NAMALWA (cell line): Measurements from ENCODE around the gene MAP10.
"Not testable (repeated sequence)": the region's sequence is repeated elsewhere in the genome, so short reads cannot be mapped to it uniquely, and the experiment has no call there.

Source experiments
- DNase-seq: peaks from one replicate; pipeline ENCODE4 v3.0.0-alpha.2; 2015; ENCODE audit warnings: low spot score

MAP10 gene, protein sequence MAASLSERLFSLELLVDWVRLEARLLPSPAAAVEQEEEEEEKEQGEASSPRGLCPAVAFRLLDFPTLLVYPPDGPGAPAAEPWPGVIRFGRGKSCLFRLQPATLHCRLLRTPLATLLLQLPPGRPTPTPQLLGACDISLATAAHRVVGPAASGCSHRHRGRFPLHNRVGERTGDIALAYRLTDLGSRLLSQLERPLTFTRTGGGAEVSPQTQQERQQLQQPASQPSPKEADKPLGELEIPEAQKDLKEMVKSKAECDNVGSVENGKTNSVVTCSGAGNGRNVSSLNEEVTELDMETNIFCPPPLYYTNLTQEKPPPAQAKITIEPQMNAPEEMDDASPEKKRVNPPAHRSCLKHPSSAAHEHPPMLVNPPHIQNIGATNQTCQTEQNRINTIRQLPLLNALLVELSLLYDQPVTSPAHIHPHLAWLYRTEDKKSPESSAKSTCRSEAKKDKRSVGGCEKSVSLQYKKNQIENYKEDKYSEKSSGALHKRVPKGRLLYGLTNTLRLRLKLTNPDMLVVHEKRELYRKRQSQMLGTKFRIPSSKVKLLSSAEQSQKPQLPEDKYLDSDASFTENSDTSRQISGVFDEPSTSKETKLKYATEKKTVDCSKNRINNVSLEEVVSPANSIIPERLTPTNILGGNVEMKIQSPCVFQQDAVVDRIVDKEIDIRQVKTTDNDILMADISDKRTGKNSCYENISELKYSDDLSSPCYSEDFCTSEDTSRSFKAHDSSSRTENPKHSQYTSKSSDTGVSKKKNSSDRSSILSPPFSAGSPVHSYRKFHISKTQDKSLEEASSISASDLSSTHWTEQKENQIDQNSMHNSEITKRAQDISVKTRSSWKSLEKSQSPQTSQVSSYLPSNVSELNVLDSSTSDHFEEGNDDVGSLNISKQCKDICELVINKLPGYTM

DNA sequence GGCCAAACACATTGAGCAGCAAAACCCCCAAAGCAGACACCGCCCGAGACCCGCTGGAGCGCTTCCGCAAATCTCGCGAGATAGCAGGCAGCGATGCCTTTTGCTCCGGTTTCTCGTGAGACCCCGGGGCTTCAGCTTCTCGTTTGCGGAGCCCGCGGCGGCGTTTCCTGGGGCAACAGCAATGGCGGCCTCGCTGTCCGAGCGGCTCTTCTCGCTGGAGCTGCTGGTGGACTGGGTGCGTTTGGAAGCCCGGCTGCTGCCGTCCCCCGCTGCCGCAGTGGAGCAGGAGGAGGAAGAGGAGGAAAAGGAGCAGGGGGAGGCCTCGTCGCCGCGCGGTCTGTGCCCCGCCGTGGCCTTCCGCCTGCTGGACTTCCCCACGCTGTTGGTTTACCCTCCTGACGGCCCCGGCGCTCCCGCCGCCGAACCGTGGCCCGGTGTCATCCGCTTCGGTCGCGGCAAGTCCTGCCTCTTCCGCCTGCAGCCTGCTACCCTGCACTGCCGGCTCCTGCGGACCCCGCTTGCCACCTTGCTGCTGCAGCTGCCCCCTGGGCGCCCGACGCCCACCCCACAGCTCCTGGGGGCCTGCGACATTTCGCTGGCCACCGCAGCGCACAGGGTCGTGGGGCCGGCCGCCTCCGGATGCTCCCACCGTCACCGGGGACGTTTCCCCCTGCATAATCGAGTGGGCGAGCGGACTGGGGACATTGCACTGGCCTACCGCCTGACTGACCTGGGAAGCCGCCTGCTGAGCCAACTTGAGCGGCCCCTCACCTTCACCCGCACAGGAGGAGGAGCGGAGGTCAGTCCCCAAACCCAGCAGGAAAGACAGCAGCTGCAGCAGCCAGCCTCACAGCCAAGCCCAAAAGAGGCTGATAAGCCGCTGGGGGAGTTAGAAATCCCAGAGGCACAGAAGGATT lies at the start of gene MAP10:
MAP10 (plus strand) TSS at position 148 of the 917 bp plus-strand sequence; CDS start at position 182, 34 bp downstream.
- no peak for DNase-seq

DNA sequence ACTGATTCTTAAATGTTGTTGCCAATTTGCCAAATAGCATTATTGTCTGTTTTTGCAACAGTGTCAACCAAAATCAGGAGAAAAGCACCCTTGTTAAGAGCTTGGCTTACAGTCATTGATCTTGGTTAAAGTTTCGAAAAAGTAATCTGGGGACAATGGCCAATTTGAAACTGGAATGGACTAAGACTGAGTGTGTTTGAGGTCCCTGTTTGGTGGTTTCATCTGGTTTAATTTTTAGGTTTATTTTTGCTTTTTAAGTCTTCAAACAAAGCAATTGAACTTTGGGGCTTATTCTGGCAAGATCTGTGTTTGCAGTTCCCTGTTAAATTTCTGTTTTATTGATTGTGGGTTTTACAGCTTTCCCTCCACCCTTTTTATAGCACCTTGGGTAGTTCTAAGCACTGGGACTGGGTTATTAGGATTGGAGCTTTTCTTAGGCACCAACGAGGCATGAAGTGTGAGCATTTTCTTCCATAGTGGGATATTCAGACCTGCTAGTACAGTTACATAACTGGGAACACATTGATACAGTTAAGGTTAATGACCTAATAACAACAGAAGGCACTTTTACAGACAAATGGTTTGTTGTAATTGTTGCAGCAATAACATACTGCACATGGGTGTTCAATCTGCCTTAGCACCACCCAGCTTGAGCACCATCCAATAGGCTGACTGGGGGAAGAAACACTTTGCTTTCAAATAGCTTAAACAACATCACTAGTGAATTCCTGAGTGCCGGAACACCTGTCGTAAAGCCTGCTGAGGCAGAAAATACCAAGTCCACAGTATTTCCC lies 40.6 kb upstream of the MAP10 start:
- no peak for DNase-seq

DNA sequence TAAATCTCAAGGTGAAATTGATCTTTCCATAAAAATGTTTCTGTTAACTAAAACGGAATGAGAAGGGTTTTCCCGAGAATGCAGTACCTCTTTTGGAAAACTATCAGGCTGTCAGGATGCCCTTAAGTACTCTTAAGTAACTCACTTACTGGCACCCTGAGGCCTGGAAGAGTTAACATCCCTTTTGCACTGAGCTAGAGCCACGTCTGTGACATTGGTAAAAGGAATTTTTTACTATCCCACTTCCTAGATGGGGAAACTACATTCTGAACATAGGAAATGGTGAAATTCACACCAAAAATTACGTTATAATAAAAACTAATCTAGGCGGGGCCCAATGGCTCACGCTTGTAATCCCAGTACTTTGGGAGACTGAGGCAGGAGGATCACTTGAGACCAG lies 39.7 kb upstream of the MAP10 start:
- DNase-seq, result no peak

DNA sequence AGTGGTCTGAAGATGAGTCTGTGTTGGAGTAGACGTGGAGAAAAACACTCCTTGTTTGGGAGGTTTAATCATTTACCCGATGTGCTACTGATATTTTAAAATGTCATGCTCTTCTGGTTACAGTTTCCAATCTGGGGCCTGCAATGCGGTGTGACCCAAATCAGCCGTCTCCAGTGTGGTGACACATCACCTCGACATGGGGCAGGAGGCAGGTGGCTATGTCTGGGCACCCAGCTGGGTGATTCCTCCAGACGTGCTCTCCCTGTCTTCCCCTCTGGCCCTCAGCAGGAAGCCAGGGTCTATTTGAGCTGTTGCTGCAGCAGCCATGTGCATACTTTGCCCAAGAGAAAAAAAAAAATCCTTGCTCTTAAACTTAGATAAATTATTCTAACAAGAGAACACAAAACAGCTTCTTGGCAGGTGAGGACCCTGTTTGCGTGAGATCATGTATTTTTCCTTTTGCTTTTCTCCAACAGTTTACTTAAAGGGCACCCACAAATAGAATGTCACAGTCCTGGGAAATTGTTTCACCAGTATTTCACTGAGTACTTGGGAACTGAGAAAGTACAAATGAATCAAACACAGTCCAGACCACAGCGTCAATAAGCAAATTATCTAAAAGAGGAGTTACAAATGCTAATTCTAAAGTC lies 38.9 kb upstream of the MAP10 start:
- no peak for DNase-seq

DNA sequence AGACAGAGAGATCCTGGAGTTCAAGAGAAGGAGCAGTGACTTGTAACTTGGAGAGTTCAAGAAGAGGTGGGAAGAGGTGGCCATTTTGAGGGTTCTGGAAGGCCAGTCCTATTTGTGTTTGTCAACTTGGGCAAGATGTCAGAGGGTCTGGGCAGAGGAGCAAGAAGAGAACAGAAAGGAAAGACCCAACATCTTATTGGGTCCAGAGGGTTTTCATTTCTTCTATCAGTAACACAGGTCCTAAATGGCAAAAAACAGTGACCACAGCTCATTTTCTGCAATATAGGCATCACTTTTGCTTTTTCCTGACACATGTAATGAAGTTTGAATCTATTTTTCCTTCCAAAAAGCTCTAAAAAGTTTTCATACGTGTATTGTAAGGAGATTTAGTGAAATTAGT lies 38.3 kb upstream of the MAP10 start:
- no peak for DNase-seq

DNA sequence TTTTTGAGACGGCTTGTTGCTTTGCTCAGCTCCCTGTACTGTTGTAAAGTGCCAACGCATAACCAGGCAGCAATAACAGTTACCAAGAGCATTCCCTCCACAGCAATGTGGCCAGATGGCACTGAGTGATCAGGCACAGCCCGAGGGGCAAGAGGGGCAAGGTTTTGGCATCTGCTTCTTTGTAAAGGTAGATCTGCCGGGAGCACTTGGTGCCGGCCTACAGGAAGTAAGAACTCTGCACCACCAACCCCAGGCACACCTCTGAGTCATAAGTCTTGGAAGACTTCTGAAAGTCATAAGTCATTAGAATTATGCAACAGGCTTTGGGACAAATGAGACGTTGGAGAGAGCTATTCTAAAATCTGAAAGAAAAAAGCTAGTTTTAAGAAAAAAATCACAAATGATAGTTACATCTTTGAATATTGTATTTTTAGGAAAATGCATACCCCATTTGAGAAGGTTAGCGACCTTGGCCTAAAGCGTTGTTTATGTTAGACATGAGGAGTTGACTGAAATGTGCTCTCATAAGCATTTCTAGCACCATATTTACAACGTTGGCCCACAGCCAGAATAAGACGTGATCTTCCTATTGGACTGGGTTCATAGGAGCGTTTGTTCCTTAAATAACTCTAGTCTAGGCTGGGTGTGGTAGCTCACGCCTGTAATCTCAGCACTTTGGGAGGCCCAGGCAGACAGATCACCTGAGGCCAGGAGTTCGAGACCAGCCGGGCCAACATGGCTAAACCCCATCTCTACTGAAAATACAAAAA lies 37.7 kb upstream of the MAP10 start:
- DNase-seq, result no peak

DNA sequence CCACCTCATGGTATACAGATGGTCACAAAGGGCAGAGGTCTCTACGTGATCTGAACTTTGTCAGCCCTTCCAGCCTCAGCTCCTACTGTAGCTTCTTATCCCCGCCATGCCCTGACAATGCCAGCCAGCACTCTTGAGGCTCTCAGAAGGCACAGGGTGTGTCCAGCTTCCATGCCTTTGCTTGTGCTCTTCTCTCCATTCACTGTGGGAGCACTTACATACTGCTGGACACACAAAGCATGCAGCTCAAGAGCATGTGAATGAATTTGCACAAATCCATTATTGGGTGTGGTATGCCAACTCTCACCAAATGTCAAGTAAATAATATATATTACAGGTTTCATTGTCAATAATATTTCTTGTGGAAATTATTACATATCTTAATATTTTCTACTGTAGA lies 36.4 kb upstream of the MAP10 start:
- DNase-seq, result no peak

DNA sequence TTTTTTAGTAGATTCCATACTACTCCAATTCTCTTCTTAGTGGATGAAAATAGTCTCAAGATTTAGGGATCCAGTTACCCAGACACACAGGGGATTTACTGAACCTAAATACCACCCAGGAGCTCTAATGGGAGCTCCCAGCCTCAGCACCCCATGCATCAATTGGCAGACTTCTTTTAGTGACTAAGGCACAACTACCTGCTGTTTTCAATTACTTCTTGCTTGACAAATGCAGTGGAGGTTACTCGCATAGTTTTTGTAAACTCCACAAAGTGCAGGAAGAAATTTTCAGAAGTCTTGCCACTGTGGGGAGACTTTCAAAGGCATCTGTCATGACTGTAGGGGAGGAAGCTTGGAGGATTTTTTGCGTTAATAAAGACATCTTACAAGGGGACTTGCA lies 35.5 kb upstream of the MAP10 start:
- DNase-seq, result no peak

DNA sequence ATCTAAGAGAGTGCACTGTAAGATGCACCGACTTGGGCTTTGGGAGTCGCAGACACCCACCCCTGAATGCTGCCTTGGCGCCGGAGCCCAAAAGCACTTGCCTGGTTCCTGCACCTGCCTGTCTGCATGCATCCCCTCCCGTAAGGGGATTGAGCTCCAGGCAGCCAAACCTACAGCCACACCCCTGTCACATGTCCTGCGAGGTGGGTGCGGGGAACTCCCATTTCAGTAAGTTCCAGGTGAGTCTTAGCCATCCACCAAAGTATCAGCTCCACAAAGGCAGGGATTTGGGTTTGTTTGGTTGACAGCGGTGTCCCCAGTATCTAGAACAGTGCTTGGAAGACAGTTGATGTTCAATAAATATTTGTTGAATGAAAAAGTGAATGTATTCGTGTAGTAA lies 31.5 kb upstream of the MAP10 start:
- no peak for DNase-seq

DNA sequence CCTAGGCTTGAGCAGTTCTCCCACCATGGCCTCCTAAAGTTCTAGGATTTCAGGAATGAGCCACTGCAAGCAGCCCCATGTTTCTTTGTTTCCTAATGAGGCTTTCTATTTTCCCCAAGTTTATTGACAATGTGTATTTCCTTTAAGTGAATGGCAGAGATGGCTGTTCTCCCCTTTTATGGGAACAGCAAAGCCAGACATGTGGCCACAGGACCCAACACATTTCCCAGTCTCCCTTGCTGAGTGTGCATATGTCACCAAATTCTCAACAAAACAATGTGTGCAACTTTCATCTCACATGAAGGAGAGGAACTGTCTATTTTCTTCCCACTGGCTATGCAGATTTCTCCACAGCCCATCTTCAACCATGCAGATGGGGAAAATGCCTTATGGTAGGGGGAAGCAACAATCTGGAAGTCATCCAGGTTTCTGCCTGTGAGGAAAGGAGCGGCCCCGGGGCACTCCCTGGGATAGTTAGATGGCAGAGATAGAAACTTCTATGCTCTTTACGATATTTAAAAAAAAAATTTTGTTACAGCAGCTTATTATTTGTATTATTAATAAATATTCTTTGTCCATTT lies 28.6 kb upstream of the MAP10 start:
- no peak for DNase-seq

DNA sequence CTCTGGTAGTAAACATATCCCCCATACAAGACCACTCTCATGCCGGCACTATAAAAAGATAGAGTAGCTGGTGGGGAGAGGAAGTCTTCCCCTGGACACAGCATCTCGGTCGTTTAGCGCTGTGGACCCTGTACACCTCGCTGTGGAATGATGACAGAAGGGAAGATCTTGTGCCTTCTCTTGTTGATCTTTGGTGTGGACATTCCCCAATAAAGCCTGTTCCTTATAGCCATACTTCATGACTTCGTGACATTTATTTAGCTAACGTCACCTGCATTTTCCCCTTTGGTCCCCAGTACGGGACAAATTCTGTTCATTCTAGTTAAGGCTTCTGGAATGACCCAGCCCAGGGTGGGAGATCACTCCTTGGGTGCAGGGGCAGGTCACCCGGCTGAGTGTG lies 24.9 kb upstream of the MAP10 start:
- DNase-seq, result no peak

DNA sequence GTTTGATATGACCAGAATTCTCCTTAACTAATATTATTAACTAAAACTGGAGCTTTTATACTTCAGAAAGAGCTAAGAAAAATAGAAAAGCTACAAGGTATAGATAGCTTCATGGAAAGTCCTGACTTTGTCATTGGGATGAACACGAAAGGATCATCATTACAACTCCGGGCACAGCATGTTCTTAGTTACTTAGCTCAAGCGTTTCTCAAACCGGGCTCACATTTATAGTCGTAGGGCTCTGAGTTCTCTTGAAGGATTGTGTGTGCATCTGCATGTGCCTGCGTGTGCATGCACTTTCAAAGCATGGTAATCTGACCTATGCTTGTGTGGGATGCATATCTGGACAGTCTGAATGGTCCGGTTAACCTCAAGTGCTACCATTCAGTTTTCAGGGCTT lies 20.4 kb upstream of the MAP10 start:
- DNase-seq, result no peak

DNA sequence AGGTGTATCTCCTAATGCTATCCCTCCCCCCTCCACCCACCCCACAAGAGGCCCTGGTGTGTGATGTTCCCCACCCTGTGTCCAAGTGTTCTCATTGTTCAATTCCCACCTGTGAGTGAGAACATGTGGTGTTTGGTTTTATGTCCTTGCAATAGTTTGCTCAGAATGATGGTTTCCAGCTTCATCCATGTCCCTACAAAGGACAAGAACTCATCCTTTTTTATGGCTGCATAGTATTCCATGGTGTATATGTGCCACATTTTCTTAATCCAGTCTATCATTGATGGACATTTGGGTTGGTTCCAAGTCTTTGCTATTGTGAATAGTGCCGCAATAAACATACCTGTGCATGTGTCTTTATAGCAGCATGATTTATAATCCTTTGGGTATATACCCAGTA lies 19.6 kb upstream of the MAP10 start:
- not testable (repeated sequence) for DNase-seq

DNA sequence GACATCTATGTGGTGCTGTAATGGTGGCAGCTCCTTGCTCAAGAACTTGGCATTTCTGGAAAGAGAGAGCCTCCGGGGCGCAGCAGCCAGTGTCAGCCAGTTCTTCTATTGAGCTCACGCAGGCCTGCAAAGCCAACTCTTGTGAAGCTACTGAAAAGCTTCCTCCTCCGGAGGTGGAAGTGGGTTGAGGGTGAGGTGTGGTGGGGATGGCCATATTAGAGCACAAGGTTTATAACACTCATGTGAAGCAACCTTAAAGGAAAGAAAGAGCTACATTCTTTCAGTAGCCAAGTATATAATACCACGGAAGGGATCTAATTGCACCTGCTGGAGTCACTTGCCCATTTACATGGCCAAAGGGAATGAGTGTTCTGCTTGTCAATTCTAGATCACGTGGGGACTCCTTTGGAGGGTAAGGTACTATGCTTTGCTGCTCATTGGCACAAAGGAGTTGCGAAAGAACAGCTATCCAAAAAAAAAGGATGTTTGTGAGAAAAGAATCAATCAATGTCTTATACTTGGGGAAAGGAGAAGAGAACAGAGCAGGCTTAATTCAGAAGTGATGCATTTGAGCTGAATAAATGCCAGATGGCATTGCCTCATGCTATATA lies 18.3 kb upstream of the MAP10 start:
- DNase-seq, result no peak

DNA sequence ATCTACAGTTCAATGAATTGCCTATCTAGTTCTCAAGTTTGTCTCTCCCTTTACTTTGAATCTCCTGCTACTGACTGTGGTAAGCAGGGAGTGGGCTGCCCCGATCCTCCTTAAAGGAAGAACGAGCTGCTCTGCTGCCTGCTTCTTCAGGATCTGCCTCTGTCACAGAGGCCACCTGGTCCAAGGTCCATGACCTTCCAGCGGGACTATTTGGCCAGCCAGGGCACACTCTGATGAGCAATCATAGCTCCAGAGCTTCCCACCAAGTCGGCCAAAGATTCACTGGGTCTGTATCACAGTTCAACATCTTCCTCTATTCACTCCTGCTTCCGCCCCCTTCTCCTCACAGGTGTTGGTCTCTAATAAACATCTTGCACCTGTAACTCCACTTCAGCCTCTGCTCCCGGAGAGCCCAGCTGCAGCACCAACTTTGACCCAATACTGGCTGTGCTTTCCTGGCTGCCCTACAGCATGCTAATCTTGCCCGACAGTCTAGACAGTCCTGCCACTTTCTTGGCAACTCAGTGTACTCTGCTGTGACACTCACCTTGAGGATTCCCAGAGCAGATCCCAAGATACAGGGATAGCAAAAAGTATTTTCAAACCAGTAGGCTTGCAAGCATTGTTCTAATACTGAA lies 16.9 kb upstream of the MAP10 start:
- no peak for DNase-seq

DNA sequence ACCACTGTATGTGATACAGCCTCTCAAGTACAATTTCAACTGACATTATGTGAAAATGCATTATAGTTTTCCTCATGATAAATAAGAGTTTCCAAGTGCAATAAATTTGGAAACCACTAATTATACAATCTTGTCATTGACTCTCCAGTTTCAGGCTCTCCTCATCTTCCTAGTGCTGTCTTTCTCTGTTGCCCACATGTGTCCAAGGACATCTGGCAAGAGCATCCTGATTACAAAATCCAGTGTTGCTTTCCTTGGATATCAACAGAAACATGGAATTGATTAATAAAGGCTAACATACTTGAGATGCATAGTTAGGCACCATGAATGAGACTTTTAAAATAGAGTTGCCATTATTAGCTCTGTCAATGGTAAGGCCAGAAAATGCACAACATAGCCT lies 15.6 kb upstream of the MAP10 start:
- no peak for DNase-seq

DNA sequence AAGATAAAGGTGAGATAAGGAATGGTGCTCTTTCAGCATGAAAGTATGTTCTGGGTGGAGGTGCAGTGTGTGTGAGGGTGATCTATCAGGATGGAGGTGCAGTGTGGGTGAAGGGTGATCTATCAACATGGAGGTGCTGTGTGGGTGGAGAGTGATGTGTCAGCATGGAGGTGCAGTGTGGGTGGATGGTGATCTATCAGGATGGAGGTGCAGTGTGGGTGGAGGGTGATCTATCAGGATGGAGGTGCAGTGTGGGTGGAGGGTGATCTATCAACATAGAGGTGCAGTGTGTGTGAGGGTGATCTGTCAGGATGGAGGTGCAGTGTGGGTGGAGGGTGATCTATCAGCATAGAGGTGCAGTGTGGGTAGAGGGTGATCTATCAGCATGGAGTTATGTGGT lies 12.3 kb upstream of the MAP10 start:
- no peak for DNase-seq

DNA sequence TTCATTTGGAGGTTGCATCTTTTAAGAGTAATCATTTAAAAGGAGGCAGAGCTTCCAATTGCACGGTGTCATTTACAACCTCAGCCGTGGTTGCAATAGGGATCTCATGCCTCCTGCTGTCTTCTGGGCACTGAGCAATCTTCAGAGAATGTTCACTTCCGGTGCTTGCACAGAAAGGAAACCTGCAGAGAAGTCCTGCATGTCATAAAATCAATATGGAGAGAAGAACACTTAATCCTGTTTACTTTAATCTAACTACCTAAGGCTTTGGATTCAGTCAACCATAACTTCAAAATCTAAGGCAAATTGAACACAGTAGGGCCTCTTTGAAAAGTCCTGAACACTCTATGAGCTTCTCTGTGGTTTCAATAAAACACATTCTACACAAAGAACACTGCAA lies 11.3 kb upstream of the MAP10 start:
- DNase-seq, result no peak
